ENCODE measurements around the gene ANKS1B.

- TF ChIP-seq CTCF (IDR thresholded peaks at IDR 0.05; ENCODE audit: insufficient read depth, low read depth, low read length) (no peak), EZH2 (IDR thresholded peaks at IDR 0.05; ENCODE audit: insufficient read depth, low read length) (no peak)
Observed at GRCh38 chr12:99444859-99445316, 539.8 kb downstream of the ANKS1B start.
